Tibial artery (tissue), 4 donors: ENCODE results near the gene CATSPERZ.
"Not testable (repeated sequence)": the region's sequence is repeated elsewhere in the genome, so short reads cannot be mapped to it uniquely, and the experiment has no call there.

Experiments used
- DNase-seq, 2 donors: peaks; one replicate each; pipeline ENCODE4 v3.0.0-alpha.2; 2019
- H3K27ac ChIP-seq, 2 donors: fragments of 200-600 bp; sonication (generic) in 1 of 2; 1 replicate in 1 of 2; 2 replicates in 1 of 2; pipeline ENCODE4 v1.5.1; 2018 to 2019; ENCODE audit warnings: mild to moderate bottlenecking in 1 of 2
- H3K27me3 ChIP-seq, 2 donors: fragments of 200-600 bp; sonication (generic) in 1 of 2; one replicate each; pipeline versions ENCODE4 v1.5.1 to v1.6.0; 2016 to 2019
- H3K36me3 ChIP-seq, 3 donors: fragments of 200-600 bp; sonication (generic) in 2 of 3; one replicate each; pipeline ENCODE4 v1.5.1; 2016 to 2019; ENCODE audit warnings: mild to moderate bottlenecking in 2 of 3
- H3K4me1 ChIP-seq, 4 donors: fragments of 200-600 bp; sonication (generic) in 2 of 4; 1 replicate in 3 of 4; 2 replicates in 1 of 4; pipeline ENCODE4 v1.5.1; 2016 to 2019
- H3K4me3 ChIP-seq, 2 donors: fragments of 200-600 bp; sonication (generic) in 1 of 2; 1 replicate in 1 of 2; 2 replicates in 1 of 2; pipeline ENCODE4 v1.5.1; 2018 to 2019; ENCODE audit warnings: mild to moderate bottlenecking in 2 of 2
- H3K9me3 ChIP-seq, 3 donors: fragments of 200-600 bp; sonication (generic) in 1 of 3; one replicate each; pipeline ENCODE4 v1.5.1; 2016 to 2019
- intact Hi-C: fragments of 100-400 bp; cut with DNase I; formaldehyde crosslinking; loops from one replicate; pipeline ENCODE4 v1.15.0; 2023; ENCODE audit warnings: low total_unique reads
- TF ChIP-seq, protein P1 (sequence below), 2 experiments: fragments of 200-600 bp in 1 of 2; fragments of 450-650 bp in 1 of 2; IDR thresholded peaks; one replicate each; pipeline ENCODE4 v1.5.1; 2017 to 2019; ENCODE audit warnings: antibody characterized with exemption in 2 of 2, mild to moderate bottlenecking in 1 of 2, moderate library complexity in 1 of 2

CATSPERZ gene

DNA sequence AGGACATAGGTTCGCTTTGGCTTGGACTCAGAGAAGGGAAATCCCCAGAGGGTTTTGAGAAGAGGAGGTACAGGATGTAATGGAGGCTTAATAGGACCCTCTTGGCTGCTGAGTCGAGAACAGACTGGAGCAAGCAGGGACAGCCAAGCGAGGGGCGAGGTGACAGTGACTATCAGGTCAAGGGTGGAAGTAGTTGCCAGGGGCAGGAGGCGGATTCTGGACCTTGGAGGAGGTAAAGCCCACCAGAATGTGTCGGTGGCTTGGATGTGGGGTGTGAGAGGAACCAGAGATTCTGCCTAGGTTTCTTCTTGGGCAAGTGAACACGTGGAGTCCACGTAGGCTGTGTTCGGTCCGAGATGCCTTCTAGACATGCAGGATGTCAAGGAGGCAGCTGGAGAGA, 12.8 kb downstream of the CATSPERZ start:
- no peaks in the 10 kb centered on the region for H3K9me3 ChIP-seq
- intact Hi-C loops = no loop called here
- DNase-seq = no peak
- no peaks in the 10 kb centered on the region for H3K27me3 ChIP-seq
- H3K4me3 ChIP-seq = no peak overlapping the region
- peak overlapping the region; percentile 40 to 58 for H3K27ac ChIP-seq
- H3K4me1 ChIP-seq = peaks cover 0 to 11% (median 9%) of the 10 kb centered on the region in 4 donors
- peaks cover 8 to 35% (median 20%) of the 10 kb centered on the region in 3 donors for H3K36me3 ChIP-seq
- TF ChIP-seq, protein P1, sequence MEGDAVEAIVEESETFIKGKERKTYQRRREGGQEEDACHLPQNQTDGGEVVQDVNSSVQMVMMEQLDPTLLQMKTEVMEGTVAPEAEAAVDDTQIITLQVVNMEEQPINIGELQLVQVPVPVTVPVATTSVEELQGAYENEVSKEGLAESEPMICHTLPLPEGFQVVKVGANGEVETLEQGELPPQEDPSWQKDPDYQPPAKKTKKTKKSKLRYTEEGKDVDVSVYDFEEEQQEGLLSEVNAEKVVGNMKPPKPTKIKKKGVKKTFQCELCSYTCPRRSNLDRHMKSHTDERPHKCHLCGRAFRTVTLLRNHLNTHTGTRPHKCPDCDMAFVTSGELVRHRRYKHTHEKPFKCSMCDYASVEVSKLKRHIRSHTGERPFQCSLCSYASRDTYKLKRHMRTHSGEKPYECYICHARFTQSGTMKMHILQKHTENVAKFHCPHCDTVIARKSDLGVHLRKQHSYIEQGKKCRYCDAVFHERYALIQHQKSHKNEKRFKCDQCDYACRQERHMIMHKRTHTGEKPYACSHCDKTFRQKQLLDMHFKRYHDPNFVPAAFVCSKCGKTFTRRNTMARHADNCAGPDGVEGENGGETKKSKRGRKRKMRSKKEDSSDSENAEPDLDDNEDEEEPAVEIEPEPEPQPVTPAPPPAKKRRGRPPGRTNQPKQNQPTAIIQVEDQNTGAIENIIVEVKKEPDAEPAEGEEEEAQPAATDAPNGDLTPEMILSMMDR (IDR thresholded peaks at IDR 0.05) = no peak

GRCh38 chr11:64313491-64314145, 13.5 kb downstream of the CATSPERZ start:
- Histone ChIP-seq H3K27ac (peak overlapping the region; percentile 40 to 58), H3K27me3 (no peaks in the 10 kb centered on the region), H3K4me3 (peak overlapping the region in 1 of 2 donors; percentile 6), H3K36me3 (peaks cover 8 to 35% (median 20%) of the 10 kb centered on the region in 3 donors), H3K9me3 (no peaks in the 10 kb centered on the region), H3K4me1 (peaks cover 0 to 13% (median 12%) of the 10 kb centered on the region in 4 donors)
- TF ChIP-seq, protein P1 (IDR thresholded peaks at IDR 0.05) = no peak
- intact Hi-C loops = no loop called here
- peak; percentile 72 to 84 for DNase-seq

- H3K36me3 ChIP-seq = peaks cover 8 to 35% (median 20%) of the 10 kb centered on the region in 3 donors
- peak overlapping the region; percentile 40 to 58 for H3K27ac ChIP-seq
- H3K4me3 ChIP-seq = no peak overlapping the region
- H3K27me3 ChIP-seq = no peaks in the 10 kb centered on the region
- no peak for DNase-seq
- H3K9me3 ChIP-seq = no peaks in the 10 kb centered on the region
- TF ChIP-seq, protein P1 (IDR thresholded peaks at IDR 0.05) = no peak
- intact Hi-C loops = no loop called here
- H3K4me1 ChIP-seq = peaks cover 0 to 20% (median 18%) of the 10 kb centered on the region in 4 donors
Observed at GRCh38 chr11:64314146-64314804, 14.1 kb downstream of the CATSPERZ start.

DNA sequence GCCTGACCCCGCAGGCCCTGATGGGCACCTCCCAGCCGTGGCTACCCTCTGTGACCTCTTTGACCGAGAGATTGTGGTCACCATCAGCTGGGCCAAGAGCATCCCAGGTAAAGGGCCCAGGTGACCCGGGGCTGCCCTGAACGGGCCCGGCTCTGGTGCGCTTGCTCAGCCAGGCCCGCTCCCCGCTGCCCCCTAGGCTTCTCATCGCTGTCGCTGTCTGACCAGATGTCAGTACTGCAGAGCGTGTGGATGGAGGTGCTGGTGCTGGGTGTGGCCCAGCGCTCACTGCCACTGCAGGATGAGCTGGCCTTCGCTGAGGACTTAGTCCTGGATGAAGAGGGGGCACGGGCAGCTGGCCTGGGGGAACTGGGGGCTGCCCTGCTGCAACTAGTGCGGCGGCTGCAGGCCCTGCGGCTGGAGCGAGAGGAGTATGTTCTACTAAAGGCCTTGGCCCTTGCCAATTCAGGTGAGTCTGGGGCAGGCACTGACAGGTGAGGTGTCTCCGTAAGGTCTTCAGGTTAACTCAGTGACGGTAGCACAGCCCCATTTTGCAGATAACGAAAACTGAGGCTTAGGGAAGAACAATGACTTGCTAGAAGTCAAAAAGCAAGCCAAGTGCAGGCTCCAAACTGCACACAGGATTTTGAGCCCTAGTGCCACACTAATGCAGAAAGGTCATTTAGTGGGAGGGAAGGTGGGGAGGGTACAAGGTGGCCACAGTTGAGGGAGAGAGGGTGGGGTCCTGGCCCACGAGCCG, 14.8 kb downstream of the CATSPERZ start:
- Histone ChIP-seq H3K36me3 (peaks cover 8 to 35% (median 20%) of the 10 kb centered on the region in 3 donors), H3K27ac (no peak overlapping the region), H3K27me3 (no peaks in the 10 kb centered on the region), H3K9me3 (no peaks in the 10 kb centered on the region), H3K4me3 (no peak overlapping the region), H3K4me1 (peaks cover 0 to 23% (median 22%) of the 10 kb centered on the region in 4 donors)
- TF ChIP-seq, protein P1 (IDR thresholded peaks at IDR 0.05) = no peak
- peak in 1 of 2 donors; percentile 63 for DNase-seq
- intact Hi-C loops = no loop called here

GRCh38 chr11:64315667-64316526, 15.7 kb downstream of the CATSPERZ start:
- H3K27me3 ChIP-seq, intact Hi-C loops, H3K9me3 ChIP-seq: not testable (repeated sequence)
- Histone ChIP-seq H3K36me3 (peaks cover 8 to 43% (median 20%) of the 10 kb centered on the region in 3 donors), H3K4me1 (peaks cover 0 to 27% (median 22%) of the 10 kb centered on the region in 4 donors), H3K27ac (peak overlapping the region; percentile 95 to 97), H3K4me3 (peak overlapping the region in 1 of 2 donors; percentile 93)
- peak in 1 of 2 donors; percentile 59 for DNase-seq
